KMS-11 (cell line): ENCODE data around the gene CPXM1.

Source experiments
- H2AFZ ChIP-seq: fragments of 200-600 bp; sonication (generic); 2 replicates; pipeline ENCODE4 v1.6.1; 2016; ENCODE audit warnings: antibody characterized with exemption, mixed run types, low read depth
- H3K27ac ChIP-seq: fragments of 200-600 bp; sonication (generic); 2 replicates; pipeline ENCODE4 v1.6.1; 2016; ENCODE audit warnings: mild to moderate bottlenecking, mixed run types
- H3K27me3 ChIP-seq: fragments of 200-600 bp; sonication (generic); 2 replicates; pipeline ENCODE4 v1.6.1; 2017; ENCODE audit warnings: mild to moderate bottlenecking, low read depth, mixed run types, moderate library complexity; ENCODE audit not compliant: insufficient read depth
- H3K36me3 ChIP-seq: fragments of 200-600 bp; sonication (generic); 2 replicates; pipeline ENCODE4 v1.6.1; 2017; ENCODE audit warnings: mild to moderate bottlenecking, mixed run types; ENCODE audit not compliant: insufficient read depth
- H3K4me1 ChIP-seq: fragments of 200-600 bp; sonication (generic); 2 replicates; pipeline ENCODE4 v1.6.1; 2016; ENCODE audit warnings: mild to moderate bottlenecking, low read depth, mixed run types; ENCODE audit not compliant: poor library complexity, severe bottlenecking
- H3K4me2 ChIP-seq: fragments of 200-600 bp; sonication (generic); 2 replicates; pipeline ENCODE4 v1.7.0; 2016; ENCODE audit warnings: mild to moderate bottlenecking, mixed run types
- H3K4me3 ChIP-seq: fragments of 200-600 bp; sonication (generic); IDR thresholded peaks from 2 replicates; pipeline ENCODE4 v1.6.1; 2017; ENCODE audit warnings: low read depth, low read length, mixed read lengths; ENCODE audit not compliant: insufficient read depth
- H3K79me2 ChIP-seq: fragments of 200-600 bp; sonication (generic); 2 replicates; pipeline ENCODE4 v1.6.1; 2016; ENCODE audit warnings: low read depth, mixed run types; ENCODE audit not compliant: insufficient read depth
- H3K9ac ChIP-seq: fragments of 200-600 bp; sonication (generic); 2 replicates; pipeline ENCODE4 v1.6.1; 2016; ENCODE audit warnings: mild to moderate bottlenecking, mixed run types
- H4K20me1 ChIP-seq: fragments of 200-600 bp; sonication (generic); 2 replicates; pipeline ENCODE4 v1.6.1; 2016; ENCODE audit warnings: mild to moderate bottlenecking, mixed run types; ENCODE audit not compliant: insufficient read depth
- CTCF ChIP-seq: fragments of 200-600 bp; sonication (generic); conservative IDR thresholded peaks from 2 replicates; pipeline ENCODE4 v1.6.1; 2017; ENCODE audit warnings: low read depth, mild to moderate bottlenecking, antibody characterized with exemption, low read length, moderate library complexity, mixed read lengths

CPXM1 gene

GRCh38 chr20:2755451-2756055, 44.9 kb downstream of the CPXM1 start:
- H3K4me1 ChIP-seq = peaks cover 4% of the 10 kb centered on the region
- no peak for TF ChIP-seq CTCF
- H3K27me3 ChIP-seq = no peaks in the 10 kb centered on the region
- H3K79me2 ChIP-seq = no peaks in the 10 kb centered on the region
- no peak overlapping the region for H3K9ac ChIP-seq
- H4K20me1 ChIP-seq = no peaks in the 10 kb centered on the region
- H3K4me3 ChIP-seq = no peak overlapping the region
- no peak overlapping the region for H3K4me2 ChIP-seq
- no peak overlapping the region for H2AFZ ChIP-seq
- H3K27ac ChIP-seq = no peak overlapping the region
- no peaks in the 10 kb centered on the region for H3K36me3 ChIP-seq

- no peaks in the 10 kb centered on the region for H3K79me2 ChIP-seq
- H3K4me1 ChIP-seq = peaks cover 4% of the 10 kb centered on the region
- TF ChIP-seq CTCF = no peak
- no peaks in the 10 kb centered on the region for H3K27me3 ChIP-seq
- no peaks in the 10 kb centered on the region for H4K20me1 ChIP-seq
- H3K36me3 ChIP-seq = no peaks in the 10 kb centered on the region
- H3K27ac ChIP-seq = no peak overlapping the region
- no peak overlapping the region for H3K4me3 ChIP-seq
- no peak overlapping the region for H3K9ac ChIP-seq
- H2AFZ ChIP-seq = no peak overlapping the region
- no peak overlapping the region for H3K4me2 ChIP-seq
Observed at GRCh38 chr20:2754424-2754823, 46.0 kb downstream of the CPXM1 start.

GRCh38 chr20:2753461-2754040, 46.9 kb downstream of the CPXM1 start:
- no peaks in the 10 kb centered on the region for H3K36me3 ChIP-seq
- H3K9ac ChIP-seq = no peak overlapping the region
- no peak overlapping the region for H3K4me2 ChIP-seq
- no peak overlapping the region for H2AFZ ChIP-seq
- H4K20me1 ChIP-seq = no peaks in the 10 kb centered on the region
- H3K27me3 ChIP-seq = no peaks in the 10 kb centered on the region
- TF ChIP-seq CTCF = no peak
- H3K4me1 ChIP-seq = peaks cover 4% of the 10 kb centered on the region
- no peaks in the 10 kb centered on the region for H3K79me2 ChIP-seq
- H3K27ac ChIP-seq = no peak overlapping the region
- no peak overlapping the region for H3K4me3 ChIP-seq

GRCh38 chr20:2752567-2753460, 47.6 kb downstream of the CPXM1 start:
- Histone ChIP-seq H2AFZ (peak overlapping the region; percentile 81; the same call in 1 of the 2 replicates), H3K9ac (no peak overlapping the region), H3K27me3 (no peaks in the 10 kb centered on the region), H3K27ac (no peak overlapping the region), H3K4me2 (peak overlapping the region; percentile 68), H3K4me3 (no peak overlapping the region), H4K20me1 (no peaks in the 10 kb centered on the region), H3K79me2 (no peaks in the 10 kb centered on the region), H3K4me1 (peaks cover 4% of the 10 kb centered on the region), H3K36me3 (no peaks in the 10 kb centered on the region)
- peak; percentile 82 for TF ChIP-seq CTCF
